Heart right ventricle (tissue), 16 donors: ENCODE results near the gene DNAAF1. TPM values are rescaled to one million over a fixed set of nuclear protein-coding genes. Genes with fewer than 3 reads are reported as not detected.
"Not testable (repeated sequence)": the region's sequence is repeated elsewhere in the genome, so short reads cannot be mapped to it uniquely, and the experiment has no call there.

ENCODE experiments used
- ATAC-seq, 8 donors: fragments of 200-7000 bp; cut with Tn5 transposase; one replicate each; pipeline ENCODE4 v1.9.1; 2020; ENCODE audit warnings: mild to moderate bottlenecking in 8 of 8, moderate library complexity in 8 of 8, moderate number of reproducible peaks in 1 of 8
- DNase-seq, 2 donors: peaks; one replicate each; pipeline ENCODE4 v3.0.0-alpha.2; 2020
- H3K27ac ChIP-seq, 10 donors: fragments of 200-600 bp; sonication (generic) in 2 of 10; one replicate each; pipeline versions ENCODE4 v1.5.0 to v1.8.0; 2020 to 2022; ENCODE audit warnings: mild to moderate bottlenecking in 3 of 10
- H3K27me3 ChIP-seq, 7 donors: fragments of 200-600 bp; one replicate each; pipeline ENCODE4 v1.8.0; 2021 to 2022; ENCODE audit warnings: mild to moderate bottlenecking in 2 of 7
- H3K36me3 ChIP-seq, 9 donors: fragments of 200-600 bp; sonication (generic) in 1 of 9; one replicate each; pipeline versions ENCODE4 v1.5.0 to v1.8.0; 2020 to 2022; ENCODE audit warnings: mild to moderate bottlenecking in 2 of 9
- H3K4me1 ChIP-seq, 9 donors: fragments of 200-600 bp; sonication (generic) in 1 of 9; one replicate each; pipeline versions ENCODE4 v1.5.0 to v1.8.0; 2020 to 2022; ENCODE audit warnings: mild to moderate bottlenecking in 4 of 9
- H3K4me3 ChIP-seq, 10 donors: fragments of 200-600 bp; sonication (generic) in 2 of 10; one replicate each; pipeline versions ENCODE4 v1.5.0 to v1.8.0; 2020 to 2022; ENCODE audit warnings: mild to moderate bottlenecking in 7 of 10, moderate library complexity in 2 of 10
- H3K9me3 ChIP-seq, 11 donors: fragments of 200-600 bp in 10 of 11; sonication (generic) in 2 of 11; one replicate each; pipeline versions ENCODE4 v1.5.0 to v1.8.0; 2013 to 2022; ENCODE audit warnings: mild to moderate bottlenecking in 2 of 11, control low read depth in 1 of 11, moderate library complexity in 1 of 11
- CTCF ChIP-seq, 9 donors: fragments of 200-600 bp; sonication (generic) in 2 of 9; IDR thresholded peaks; one replicate each; pipeline versions ENCODE4 v1.5.0 to v1.8.0; 2021 to 2022; ENCODE audit warnings: antibody characterized with exemption in 9 of 9, mild to moderate bottlenecking in 5 of 9, moderate library complexity in 1 of 9
- WGBS, 2 donors: extraction: QIAGEN DNeasy Blood & Tissue Kit; methylation state at CpG; one replicate each; pipeline ENCODE4 v1.1.7; 2013; ENCODE audit warnings: inconsistent platforms in 1 of 2; 5-methylcytosine and 5-hydroxymethylcytosine counted together
- intact Hi-C, 10 donors: fragments of 100-400 bp; cut with DNase I; formaldehyde crosslinking; loops; one replicate each; pipeline versions ENCODE4 v1.11.1 to v1.14.2; 2022
- polyA plus RNA-seq, 2 donors: library from polyadenylated mRNA; stranded (reverse); fragments of 200-250 nt; gene quantifications; one replicate each; pipeline ENCODE4 v1.2.3, GENCODE V29; 2013
- total RNA-seq, 10 donors: library from RNA; stranded (reverse); fragmentation: NEBNext Ultra II Directional in 3 of 10; extraction: Animal tissue kit (Norgen Biotek cat#: 25700) in 3 of 10; gene quantifications; one replicate each; pipeline versions ENCODE4 v1.2.1 to v1.2.4, GENCODE V29; 2021 to 2023
- donor health status: Arrhythmogenic right ventricular cardiomyopathy.
- donor health status: ischemic (EF 13 %, LVEDD 7.1; RV severe dilation, severe dysfunction).
- donor health status: healthy with polysubstance abuse.
- donor health status: DM: no; HTN: yes; CAD: no.
- donor health status: DM: no; HTN: no; CAD: no.
- donor health status: ischemic (EF 25% LVEDD 6.9; RV normal size, moderate dysfunction).
- donor health status: ischemic (EF 25% LVEDD 5.7; RV mildly dilated, moderate dysfunction).
- donor health status: healthy.
- donor health status: DM: yes; HTN: yes; CAD: no.
- donor health status: Ischemic cardiomyopathy.
- donor health status: ischemic (EF 35%, LVEDD 5.7; RV mildly dilated, moderate dysfunction).
- donor health status: nonischemic (EF 11% LVEDD 7.7; RV severe dilation, severe dysfunction).
- donor health status: DM: yes; HTN: yes; CAD: no.
- donor health status: PGD.
- donor health status: ischemic (EF 29% LVEDD 5.4; RV normal size, mild dysfunction).
- donor health status: nonischemic (EF 23%, LVEDD 6.1; RV moderate dilation, normal function).

DNAAF1 gene
- total and polyA plus RNA-seq, 12 donors, result 0.23 to 2.6 (median 0.33) TPM; not detected in 7

GRCh38 chr16:84107921-84108320 lies 37.2 kb upstream of the DNAAF1 start:
- no peaks in the 10 kb centered on the region for H3K9me3 ChIP-seq
- H3K4me1 ChIP-seq, result peaks cover 0 to 69% (median 31%) of the 10 kb centered on the region in 9 donors
- H3K4me3 ChIP-seq, result no peak overlapping the region
- peak overlapping the region in 2 of 10 donors; percentile 57 to 71 for H3K27ac ChIP-seq
- ATAC-seq (no peak), DNase-seq (no peak)
- intact Hi-C loops, result no loop called here
- TF ChIP-seq CTCF (IDR thresholded peaks at IDR 0.05), result no peak
- H3K36me3 ChIP-seq, result peaks cover 0 to 44% (median 0%) of the 10 kb centered on the region in 9 donors
- 74 to 81% methylated on average over 2 of the region's 2 CpGs for WGBS, 2 donors
- H3K27me3 ChIP-seq, result no peaks in the 10 kb centered on the region

- no peaks in the 10 kb centered on the region for H3K27me3 ChIP-seq
- peak in 6 of 8 donors; percentile 77 to 92 (median 84) for ATAC-seq
- H3K27ac ChIP-seq, result peak overlapping the region in 9 of 10 donors; percentile 4 to 81 (median 59)
- H3K9me3 ChIP-seq, result no peaks in the 10 kb centered on the region
- no peak for DNase-seq
- H3K4me1 ChIP-seq, result peaks cover 0 to 62% (median 39%) of the 10 kb centered on the region in 9 donors
- no peak overlapping the region for H3K4me3 ChIP-seq
- intact Hi-C loops, result no loop called here
- no peak for TF ChIP-seq CTCF (IDR thresholded peaks at IDR 0.05)
- WGBS, 2 donors, result 38 to 50% methylated on average over 6 of the region's 6 CpGs
- H3K36me3 ChIP-seq, result peaks cover 0 to 44% (median 0%) of the 10 kb centered on the region in 9 donors
Measured at GRCh38 chr16:84109598-84110335, 35.3 kb upstream of the DNAAF1 start.

GRCh38 chr16:84110527-84110926 lies 34.6 kb upstream of the DNAAF1 start:
- no peaks in the 10 kb centered on the region for H3K27me3 ChIP-seq
- peaks cover 0 to 37% (median 0%) of the 10 kb centered on the region in 9 donors for H3K36me3 ChIP-seq
- H3K27ac ChIP-seq, result peak overlapping the region in 9 of 10 donors; percentile 4 to 81 (median 59)
- DNase-seq (no peak), ATAC-seq (no peak)
- no peak for TF ChIP-seq CTCF (IDR thresholded peaks at IDR 0.05)
- H3K4me1 ChIP-seq, result peaks cover 2 to 62% (median 46%) of the 10 kb centered on the region in 9 donors
- no peaks in the 10 kb centered on the region for H3K9me3 ChIP-seq
- H3K4me3 ChIP-seq, result no peak overlapping the region
- 87% methylated on average over 3 of the region's 3 CpGs for WGBS, 2 donors
- intact Hi-C loops, result no loop called here

GRCh38 chr16:84111525-84111924 lies 33.6 kb upstream of the DNAAF1 start:
- Histone ChIP-seq H3K4me3 (no peak overlapping the region), H3K9me3 (no peaks in the 10 kb centered on the region), H3K36me3 (peaks cover 0 to 32% (median 0%) of the 10 kb centered on the region in 9 donors), H3K4me1 (peaks cover 2 to 56% (median 46%) of the 10 kb centered on the region in 9 donors), H3K27ac (peak overlapping the region in 4 of 10 donors; percentile 28 to 81 (median 54)), H3K27me3 (no peaks in the 10 kb centered on the region)
- TF ChIP-seq CTCF (IDR thresholded peaks at IDR 0.05), result no peak
- DNase-seq (no peak), ATAC-seq (no peak)
- 58 to 67% methylated on average over 3 of the region's 3 CpGs for WGBS, 2 donors
- intact Hi-C loops, result no loop called here

GRCh38 chr16:84111949-84112348 lies 33.2 kb upstream of the DNAAF1 start:
- ATAC-seq, H3K4me3 ChIP-seq, H3K27me3 ChIP-seq, H3K9me3 ChIP-seq, intact Hi-C loops, DNase-seq: not testable (repeated sequence)
- peak overlapping the region in 2 of 10 donors; percentile 28 to 71 for H3K27ac ChIP-seq
- peaks cover 2 to 51% (median 43%) of the 10 kb centered on the region in 9 donors for H3K4me1 ChIP-seq
- 93 to 94% methylated on average over 3 of the region's 3 CpGs for WGBS, 2 donors
- H3K36me3 ChIP-seq, result peaks cover 0 to 32% (median 0%) of the 10 kb centered on the region in 9 donors
